Measurements from ENCODE around the gene CHRM4.

GRCh38 chr11:46359953-46360352 is 31.6 kb downstream of the CHRM4 start:
- no peak for TF ChIP-seq POLR2A (IDR thresholded peaks at IDR 0.05)
- TF ChIP-seq, protein P1, sequence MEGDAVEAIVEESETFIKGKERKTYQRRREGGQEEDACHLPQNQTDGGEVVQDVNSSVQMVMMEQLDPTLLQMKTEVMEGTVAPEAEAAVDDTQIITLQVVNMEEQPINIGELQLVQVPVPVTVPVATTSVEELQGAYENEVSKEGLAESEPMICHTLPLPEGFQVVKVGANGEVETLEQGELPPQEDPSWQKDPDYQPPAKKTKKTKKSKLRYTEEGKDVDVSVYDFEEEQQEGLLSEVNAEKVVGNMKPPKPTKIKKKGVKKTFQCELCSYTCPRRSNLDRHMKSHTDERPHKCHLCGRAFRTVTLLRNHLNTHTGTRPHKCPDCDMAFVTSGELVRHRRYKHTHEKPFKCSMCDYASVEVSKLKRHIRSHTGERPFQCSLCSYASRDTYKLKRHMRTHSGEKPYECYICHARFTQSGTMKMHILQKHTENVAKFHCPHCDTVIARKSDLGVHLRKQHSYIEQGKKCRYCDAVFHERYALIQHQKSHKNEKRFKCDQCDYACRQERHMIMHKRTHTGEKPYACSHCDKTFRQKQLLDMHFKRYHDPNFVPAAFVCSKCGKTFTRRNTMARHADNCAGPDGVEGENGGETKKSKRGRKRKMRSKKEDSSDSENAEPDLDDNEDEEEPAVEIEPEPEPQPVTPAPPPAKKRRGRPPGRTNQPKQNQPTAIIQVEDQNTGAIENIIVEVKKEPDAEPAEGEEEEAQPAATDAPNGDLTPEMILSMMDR (IDR thresholded peaks at IDR 0.05), result no peak
